ENCODE data around the gene RB1. TPM values are rescaled to one million over a fixed set of nuclear protein-coding genes. Genes with fewer than 3 reads are reported as not detected.

Gene RB1
- total and polyA plus RNA-seq, 11 donors: 8.5 to 52.1 (median 26.7) TPM

GRCh38 chr13:48320399-48320790, 16.8 kb downstream of the RB1 start:
- intact Hi-C loops (cut with DNase I): loop anchor here in 2 of 10 donors (10.0 kb wide), 1 partner anchor 444 kb away; no protein-coding TSS in a partner anchor
- Histone ChIP-seq H3K4me1 (peaks cover 0 to 24% (median 5%) of the 10 kb centered on the region in 12 donors), H3K36me3 (peaks cover 0 to 21% (median 0%) of the 10 kb centered on the region in 9 donors), H3K4me3 (peak overlapping the region in 6 of 12 donors; percentile 12 to 51 (median 46)), H3K27ac (no peak overlapping the region), H3K27me3 (no peaks in the 10 kb centered on the region), H3K9me3 (peaks cover 0 to 35% (median 11%) of the 10 kb centered on the region in 12 donors)
- 73 to 90% (median 84%) methylated on average over 8 to 20 of the region's 20 CpGs for WGBS, 4 donors
- DNase-seq (no peak), ATAC-seq (no peak)
- TF ChIP-seq POLR2A (IDR thresholded peaks at IDR 0.05): no peak

GRCh38 chr13:48320891-48321510, 17.4 kb downstream of the RB1 start:
- Histone ChIP-seq H3K36me3 (peaks cover 0 to 21% (median 0%) of the 10 kb centered on the region in 9 donors), H3K27me3 (no peaks in the 10 kb centered on the region), H3K9me3 (peaks cover 0 to 35% (median 11%) of the 10 kb centered on the region in 12 donors), H3K27ac (peak overlapping the region in 3 of 12 donors; percentile 19 to 21 (median 21)), H3K4me3 (peak overlapping the region in 10 of 12 donors; percentile 5 to 51 (median 40)), H3K4me1 (peaks cover 0 to 20% (median under 1%) of the 10 kb centered on the region in 12 donors)
- no peak for TF ChIP-seq POLR2A (IDR thresholded peaks at IDR 0.05)
- no peak for TF ChIP-seq CTCF (IDR thresholded peaks at IDR 0.05)
- DNase-seq (peak in 1 of 5 donors; percentile 40), ATAC-seq (no peak)
- intact Hi-C loops (cut with DNase I): loop anchor here in 2 of 10 donors (10.0 kb wide), 1 partner anchor 444 kb away; no protein-coding TSS in a partner anchor
- WGBS, 4 donors: 57 to 77% (median 68%) methylated on average over 35 of the region's 35 CpGs

- H3K4me3 ChIP-seq: no peak overlapping the region
- H3K27ac ChIP-seq: no peak overlapping the region
- ATAC-seq: no peak
- no peak for TF ChIP-seq CTCF (IDR thresholded peaks at IDR 0.05)
- no peak for TF ChIP-seq POLR2A (IDR thresholded peaks at IDR 0.05)
- H3K4me1 ChIP-seq: peaks cover 0 to 13% (median 0%) of the 10 kb centered on the region in 12 donors
- peaks cover 0 to 21% (median 0%) of the 10 kb centered on the region in 9 donors for H3K36me3 ChIP-seq
- no peaks in the 10 kb centered on the region for H3K27me3 ChIP-seq
- no peak for DNase-seq
- H3K9me3 ChIP-seq: peaks cover 0 to 35% (median 11%) of the 10 kb centered on the region in 12 donors
- intact Hi-C loops (cut with DNase I): loop anchor here in 2 of 10 donors (10.0 kb wide), 1 partner anchor 443 kb away; no protein-coding TSS in a partner anchor
These were observed 18.7 kb downstream of the RB1 start for GRCh38 chr13:48322294-48322693.

GRCh38 chr13:48333976-48334375, 30.4 kb downstream of the RB1 start:
- intact Hi-C loops (cut with DNase I): loop anchor here (1.0 to 10.0 kb wide), 10 partner anchors 244 to 441 kb away; no protein-coding TSS in a partner anchor
- peaks cover 0 to 15% (median 6%) of the 10 kb centered on the region in 12 donors for H3K4me1 ChIP-seq
- H3K27ac ChIP-seq: no peak overlapping the region
- H3K36me3 ChIP-seq: peaks cover 0 to 4% (median 0%) of the 10 kb centered on the region in 9 donors
- DNase-seq: no peak
- ATAC-seq: no peak
- TF ChIP-seq CTCF (IDR thresholded peaks at IDR 0.05): no peak
- no peak for TF ChIP-seq POLR2A (IDR thresholded peaks at IDR 0.05)
- H3K9me3 ChIP-seq: peaks cover 0 to 16% (median under 1%) of the 10 kb centered on the region in 12 donors
- no peaks in the 10 kb centered on the region for H3K27me3 ChIP-seq
- no peak overlapping the region for H3K4me3 ChIP-seq
- WGBS, 4 donors: 78 to 82% (median 80%) methylated on average over 1 of the region's 1 CpG
